Measurements from ENCODE around the gene NEMF.

DNA sequence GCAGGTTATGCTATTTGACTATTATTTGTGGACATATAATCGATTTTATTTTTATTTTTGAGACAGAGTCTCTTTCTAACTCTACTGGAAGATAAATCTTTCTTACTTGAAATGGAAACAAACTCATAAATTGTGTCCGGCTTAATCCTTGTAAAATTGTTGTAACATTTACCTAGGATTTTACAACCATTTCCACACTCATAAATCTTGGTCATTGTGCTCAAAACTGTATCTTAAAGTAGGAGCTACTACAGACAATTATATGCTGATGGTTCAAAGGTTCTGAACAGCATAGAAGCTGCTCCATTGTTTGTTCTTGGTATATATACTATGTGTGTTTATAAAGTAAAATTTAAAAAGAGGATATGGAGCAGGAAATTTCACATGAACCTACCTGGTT lies 35.7 kb upstream of the NEMF start:
- TF ChIP-seq CTCF (conservative IDR thresholded peaks at IDR 0.05) (no peak), EZH2 (IDR thresholded peaks at IDR 0.05; ENCODE audit: low read depth) (no peak)
